ENCODE data around the gene PLPPR3. TPM values are rescaled to one million over a fixed set of nuclear protein-coding genes. Genes with fewer than 3 reads are reported as not detected.
"Not testable (repeated sequence)": the region's sequence is repeated elsewhere in the genome, so short reads cannot be mapped to it uniquely, and the experiment has no call there.

PLPPR3 gene
- total RNA-seq, 1 donor from 2014 or later, result not detected

- peak; percentile 75 for ATAC-seq
Measured at GRCh38 chr19:827710-828321, 6.1 kb upstream of the PLPPR3 start, which contains the start of gene AZU1. Gene AZU1 (plus strand): TSS chr19:827837. CDS start chr19:827847, 10 bp downstream.

- ATAC-seq, result peak; percentile 7
Measured at GRCh38 chr19:827314-827709, 5.6 kb upstream of the PLPPR3 start.

- ATAC-seq, result no peak
Measured at GRCh38 chr19:825897-826644, 4.3 kb upstream of the PLPPR3 start.

- no peak for ATAC-seq
Measured at GRCh38 chr19:824885-825284, 3.1 kb upstream of the PLPPR3 start.

GRCh38 chr19:823565-824121, 1.9 kb upstream of the PLPPR3 start:
- ATAC-seq, result no peak

- no peak for ATAC-seq
Measured at GRCh38 chr19:821231-821824, 427 bp downstream of the PLPPR3 start.

GRCh38 chr19:820212-820611, 1.5 kb downstream of the PLPPR3 start:
- not testable (repeated sequence) for ATAC-seq

- ATAC-seq, result no peak
Measured at GRCh38 chr19:816500-816857, 5.3 kb downstream of the PLPPR3 start.

- ATAC-seq, result no peak
Measured at GRCh38 chr19:815775-816499, 5.8 kb downstream of the PLPPR3 start.

GRCh38 chr19:815079-815774, 6.5 kb downstream of the PLPPR3 start:
- peak; percentile 19 for ATAC-seq

GRCh38 chr19:814152-815078, 7.3 kb downstream of the PLPPR3 start:
- ATAC-seq, result peak; percentile 18

- peak; percentile 2 for ATAC-seq
Measured at GRCh38 chr19:813219-814151, 8.3 kb downstream of the PLPPR3 start.

- ATAC-seq, result no peak
Measured at GRCh38 chr19:812747-813218, 9.0 kb downstream of the PLPPR3 start.

GRCh38 chr19:812049-812746, 9.6 kb downstream of the PLPPR3 start:
- ATAC-seq, result no peak

GRCh38 chr19:811506-812048, 10.2 kb downstream of the PLPPR3 start:
- ATAC-seq, result no peak

- ATAC-seq, result no peak
Measured at GRCh38 chr19:810883-811489, 10.8 kb downstream of the PLPPR3 start.

GRCh38 chr19:810077-810855, 11.5 kb downstream of the PLPPR3 start:
- ATAC-seq, result no peak

GRCh38 chr19:808423-808775, 13.4 kb downstream of the PLPPR3 start:
- ATAC-seq, result no peak

All from esophagus mucosa (tissue), 1 donor.